ENCODE data around the gene TBCK. TPM values are rescaled to one million over a fixed set of nuclear protein-coding genes. Genes with fewer than 3 reads are reported as not detected.

The TBCK gene
- polyA plus RNA-seq, 1 donor, result 29.0 TPM

DNA sequence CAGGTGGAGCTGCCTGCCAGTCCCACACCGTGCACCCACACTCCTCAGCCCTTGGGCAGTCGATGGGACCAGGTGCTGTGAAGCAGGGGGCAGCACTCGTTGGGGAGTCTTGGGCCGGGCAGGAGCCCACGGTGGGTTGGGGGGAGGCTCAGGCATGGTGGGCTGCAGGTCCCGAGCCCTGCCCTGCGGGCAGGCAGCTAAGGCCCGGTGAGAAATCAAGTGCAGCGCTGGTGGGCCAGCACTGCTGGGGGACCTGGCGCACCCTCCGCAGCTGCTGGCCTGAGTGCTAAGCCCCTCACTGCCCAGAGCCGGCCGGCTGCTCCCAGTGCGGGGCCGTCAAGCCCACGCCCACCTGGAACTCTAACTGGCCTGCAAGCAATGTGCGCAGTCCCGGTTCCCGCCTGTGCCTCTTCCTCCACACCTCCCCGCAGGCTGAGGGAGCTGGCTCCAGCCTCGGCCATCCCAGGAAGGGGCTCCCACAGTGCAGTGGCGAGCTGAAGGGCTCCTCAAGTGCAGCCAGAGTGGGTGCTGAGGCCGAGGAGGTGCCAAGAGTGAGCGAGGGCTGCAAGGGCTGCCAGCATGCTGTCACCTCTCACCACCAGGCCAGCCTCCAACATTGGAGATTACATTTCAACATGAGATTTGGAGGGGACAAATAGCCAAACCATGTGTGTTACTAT lies 223.5 kb downstream of the TBCK start:
- Histone ChIP-seq H3K4me3 (ENCODE audit: low read length) (no peak overlapping the region), H3K9me3 (ENCODE audit: control insufficient read depth, low read depth, low read length) (peaks cover 20% of the 10 kb centered on the region), H3K36me3 (ENCODE audit: control insufficient read depth, insufficient read depth, low read length) (peaks cover 25% of the 10 kb centered on the region), H3K27me3 (ENCODE audit: control insufficient read depth, insufficient read depth, low read length) (no peaks in the 10 kb centered on the region), H3K27ac (ENCODE audit: low read length) (no peak overlapping the region), H3K4me1 (ENCODE audit: control insufficient read depth, insufficient read depth, low read length) (no peaks in the 10 kb centered on the region)
- WGBS (ENCODE audit: insufficient coverage, low lambda C conversion rate), result no CpG with 5 or more reads among the region's 24 CpGs
- DNase-seq, result no peak

DNA sequence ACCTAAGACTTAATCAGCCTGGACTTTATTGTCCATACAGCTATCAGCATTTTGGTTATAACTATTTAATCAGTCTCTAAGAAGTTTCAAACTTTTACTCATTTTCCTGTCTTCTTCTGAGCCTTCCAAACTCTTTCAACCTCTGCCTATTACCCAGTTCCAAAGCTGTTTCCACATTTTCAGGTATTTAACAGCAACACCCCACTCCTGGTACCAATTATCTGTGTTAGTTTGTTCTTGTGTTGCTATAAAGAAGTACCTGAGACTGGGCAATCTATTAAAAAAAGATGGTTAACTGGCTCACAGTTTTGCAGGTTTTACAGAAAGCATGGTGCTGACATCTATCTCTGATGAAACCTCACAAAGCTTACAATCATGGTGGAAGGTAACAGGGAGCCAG lies 225.2 kb downstream of the TBCK start:
- peaks cover 20% of the 10 kb centered on the region for H3K9me3 ChIP-seq (ENCODE audit: control insufficient read depth, low read depth, low read length)
- no peaks in the 10 kb centered on the region for H3K4me1 ChIP-seq (ENCODE audit: control insufficient read depth, insufficient read depth, low read length)
- H3K27me3 ChIP-seq (ENCODE audit: control insufficient read depth, insufficient read depth, low read length), result no peaks in the 10 kb centered on the region
- DNase-seq, result no peak
- peaks cover 25% of the 10 kb centered on the region for H3K36me3 ChIP-seq (ENCODE audit: control insufficient read depth, insufficient read depth, low read length)
- no peak overlapping the region for H3K4me3 ChIP-seq (ENCODE audit: low read length)
- H3K27ac ChIP-seq (ENCODE audit: low read length), result no peak overlapping the region

DNA sequence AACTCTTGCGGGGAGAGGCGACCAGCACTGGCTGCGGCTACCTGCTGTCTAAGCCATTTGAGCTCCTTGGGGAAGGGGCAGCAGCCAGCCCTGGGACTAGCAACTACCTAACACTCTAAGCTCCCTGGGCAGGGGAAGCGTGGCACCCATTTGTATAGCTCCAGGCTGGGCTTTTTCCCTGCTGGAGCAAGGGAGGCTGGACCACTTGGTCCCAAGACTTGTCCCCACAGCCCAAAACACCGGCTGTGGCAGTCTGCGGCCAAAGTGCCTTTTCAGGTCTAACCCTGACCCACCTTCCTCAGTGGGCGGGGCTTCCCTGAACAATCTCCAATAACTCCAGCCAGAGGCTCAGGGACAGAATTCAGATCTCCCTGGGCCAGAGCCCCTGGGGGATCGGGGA lies 232.9 kb downstream of the TBCK start:
- Histone ChIP-seq H3K36me3 (ENCODE audit: control insufficient read depth, insufficient read depth, low read length) (peaks cover 3% of the 10 kb centered on the region), H3K27me3 (ENCODE audit: control insufficient read depth, insufficient read depth, low read length) (no peaks in the 10 kb centered on the region), H3K4me3 (ENCODE audit: low read length) (no peak overlapping the region), H3K4me1 (ENCODE audit: control insufficient read depth, insufficient read depth, low read length) (no peaks in the 10 kb centered on the region), H3K9me3 (ENCODE audit: control insufficient read depth, low read depth, low read length) (peaks cover 3% of the 10 kb centered on the region), H3K27ac (ENCODE audit: low read length) (no peak overlapping the region)
- WGBS (ENCODE audit: insufficient coverage, low lambda C conversion rate), result no CpG with 5 or more reads among the region's 8 CpGs
- DNase-seq, result no peak

DNA sequence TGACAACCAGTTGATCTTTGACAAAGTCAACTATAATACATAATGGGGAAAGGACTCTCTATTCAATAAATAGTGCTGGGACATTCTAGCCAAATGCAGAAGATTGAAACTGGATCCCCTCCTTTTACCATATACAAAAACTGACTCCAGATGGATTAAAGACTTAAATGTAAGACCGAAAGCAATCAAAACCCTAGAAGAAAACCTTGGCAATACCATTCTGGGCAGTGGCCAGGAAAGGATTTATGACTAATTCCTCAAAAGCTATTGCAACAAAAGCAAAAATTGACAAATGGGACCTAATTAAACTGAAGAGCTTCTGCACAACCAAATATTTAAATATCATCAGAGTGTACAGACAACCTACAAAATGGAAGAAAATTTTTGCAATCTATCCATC lies 235.6 kb downstream of the TBCK start:
- Histone ChIP-seq H3K4me1 (ENCODE audit: control insufficient read depth, insufficient read depth, low read length) (no peaks in the 10 kb centered on the region), H3K4me3 (ENCODE audit: low read length) (no peak overlapping the region), H3K9me3 (ENCODE audit: control insufficient read depth, low read depth, low read length) (peaks cover 17% of the 10 kb centered on the region), H3K27ac (ENCODE audit: low read length) (no peak overlapping the region), H3K27me3 (ENCODE audit: control insufficient read depth, insufficient read depth, low read length) (no peaks in the 10 kb centered on the region), H3K36me3 (ENCODE audit: control insufficient read depth, insufficient read depth, low read length) (peaks cover 6% of the 10 kb centered on the region)
- no CpG with 5 or more reads among the region's 1 CpG for WGBS (ENCODE audit: insufficient coverage, low lambda C conversion rate)
- no peak for DNase-seq

DNA sequence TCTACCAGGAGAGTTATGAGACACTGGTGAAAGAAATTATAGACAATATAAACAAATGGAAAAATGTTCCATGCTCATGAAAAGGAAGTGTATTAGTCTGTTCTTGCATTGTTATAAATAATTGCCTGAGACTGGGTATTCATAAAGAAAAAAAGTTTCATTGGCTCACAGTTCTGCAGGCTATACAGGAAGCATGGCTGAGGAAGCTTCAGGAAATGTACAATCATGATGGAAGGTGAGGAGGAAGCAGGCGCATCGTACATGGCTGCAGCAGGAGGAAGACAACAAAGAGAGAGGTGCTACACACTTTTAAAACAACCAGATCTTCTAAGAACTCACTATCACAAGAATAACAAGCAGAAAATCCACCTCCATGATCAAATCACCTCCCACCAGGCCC lies 236.4 kb downstream of the TBCK start:
- H3K4me3 ChIP-seq (ENCODE audit: low read length), result no peak overlapping the region
- no CpG with 5 or more reads among the region's 2 CpGs for WGBS (ENCODE audit: insufficient coverage, low lambda C conversion rate)
- no peak for DNase-seq
- no peaks in the 10 kb centered on the region for H3K4me1 ChIP-seq (ENCODE audit: control insufficient read depth, insufficient read depth, low read length)
- H3K9me3 ChIP-seq (ENCODE audit: control insufficient read depth, low read depth, low read length), result peaks cover 14% of the 10 kb centered on the region
- H3K27ac ChIP-seq (ENCODE audit: low read length), result no peak overlapping the region
- H3K36me3 ChIP-seq (ENCODE audit: control insufficient read depth, insufficient read depth, low read length), result peaks cover 9% of the 10 kb centered on the region
- no peaks in the 10 kb centered on the region for H3K27me3 ChIP-seq (ENCODE audit: control insufficient read depth, insufficient read depth, low read length)

DNA sequence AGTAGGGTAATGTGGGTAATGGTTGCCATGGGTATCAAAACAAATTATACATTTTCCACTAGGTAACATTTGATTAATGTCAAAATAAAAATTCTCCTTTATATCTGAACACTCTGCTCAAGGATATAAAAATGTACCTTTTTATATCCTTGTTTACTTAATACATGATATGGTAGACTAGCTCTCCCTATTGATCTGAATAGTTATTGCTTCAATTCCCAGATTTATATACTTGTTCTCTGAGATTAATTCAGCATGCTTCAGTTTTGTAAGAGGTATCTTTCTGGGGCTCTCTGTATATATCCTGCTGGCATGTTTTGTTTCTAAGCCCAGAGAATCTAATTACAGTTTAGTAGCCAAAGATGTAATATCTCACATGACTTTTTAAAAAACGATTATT lies 251.0 kb downstream of the TBCK start:
- Histone ChIP-seq H3K27me3 (ENCODE audit: control insufficient read depth, insufficient read depth, low read length) (no peaks in the 10 kb centered on the region), H3K4me1 (ENCODE audit: control insufficient read depth, insufficient read depth, low read length) (no peaks in the 10 kb centered on the region), H3K27ac (ENCODE audit: low read length) (no peak overlapping the region), H3K4me3 (ENCODE audit: low read length) (no peak overlapping the region), H3K9me3 (ENCODE audit: control insufficient read depth, low read depth, low read length) (no peaks in the 10 kb centered on the region), H3K36me3 (ENCODE audit: control insufficient read depth, insufficient read depth, low read length) (no peaks in the 10 kb centered on the region)
- no peak for DNase-seq
- WGBS (ENCODE audit: insufficient coverage, low lambda C conversion rate), result no CpG with 5 or more reads among the region's 1 CpG

DNA sequence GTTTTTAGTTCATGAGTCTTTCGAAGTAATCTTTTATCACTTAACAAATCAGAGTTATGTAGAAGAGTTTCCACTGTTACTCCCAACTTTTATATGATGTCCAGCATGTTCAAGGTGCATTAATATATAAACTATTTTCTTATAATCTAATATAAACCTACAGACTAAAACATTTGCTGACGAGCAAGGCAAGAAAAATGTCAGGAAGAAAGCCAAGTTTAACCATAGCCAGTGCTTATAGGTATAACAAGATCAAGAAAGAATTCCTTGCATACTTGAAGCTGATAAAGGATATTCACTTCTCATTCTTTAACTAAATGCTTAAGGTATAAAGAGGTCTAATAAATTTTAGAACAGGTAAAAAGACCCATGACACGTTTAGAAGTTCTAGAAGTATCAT lies 253.0 kb downstream of the TBCK start:
- 67% methylated on average over 1 of the region's 3 CpGs for WGBS (ENCODE audit: insufficient coverage, low lambda C conversion rate)
- Histone ChIP-seq H3K4me1 (ENCODE audit: control insufficient read depth, insufficient read depth, low read length) (no peaks in the 10 kb centered on the region), H3K4me3 (ENCODE audit: low read length) (no peak overlapping the region), H3K27me3 (ENCODE audit: control insufficient read depth, insufficient read depth, low read length) (no peaks in the 10 kb centered on the region), H3K36me3 (ENCODE audit: control insufficient read depth, insufficient read depth, low read length) (no peaks in the 10 kb centered on the region), H3K27ac (ENCODE audit: low read length) (no peak overlapping the region), H3K9me3 (ENCODE audit: control insufficient read depth, low read depth, low read length) (no peaks in the 10 kb centered on the region)
- no peak for DNase-seq

DNA sequence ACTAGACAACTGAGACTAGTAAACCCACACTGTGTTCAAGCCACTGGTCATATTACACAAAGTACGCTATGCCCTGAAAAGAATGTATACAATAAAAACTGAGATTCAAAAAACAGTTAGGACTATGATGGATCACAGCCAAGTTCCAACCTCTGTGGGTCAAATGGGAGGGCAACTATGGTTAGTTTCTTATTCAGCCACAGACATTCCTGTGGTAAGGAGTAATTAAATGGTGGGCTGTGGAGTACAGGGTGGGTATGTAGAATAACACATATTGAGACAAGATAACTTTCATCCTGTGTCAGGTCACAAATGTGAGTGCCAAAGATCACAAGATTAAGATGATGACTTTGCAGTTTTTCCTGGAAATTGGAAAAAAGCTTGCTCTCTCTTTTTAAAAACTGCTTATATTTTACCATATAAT lies 253.5 kb downstream of the TBCK start:
- Histone ChIP-seq H3K4me1 (ENCODE audit: control insufficient read depth, insufficient read depth, low read length) (no peaks in the 10 kb centered on the region), H3K27me3 (ENCODE audit: control insufficient read depth, insufficient read depth, low read length) (no peaks in the 10 kb centered on the region), H3K36me3 (ENCODE audit: control insufficient read depth, insufficient read depth, low read length) (no peaks in the 10 kb centered on the region), H3K9me3 (ENCODE audit: control insufficient read depth, low read depth, low read length) (no peaks in the 10 kb centered on the region), H3K4me3 (ENCODE audit: low read length) (no peak overlapping the region), H3K27ac (ENCODE audit: low read length) (no peak overlapping the region)
- no CpG with 5 or more reads among the region's 1 CpG for WGBS (ENCODE audit: insufficient coverage, low lambda C conversion rate)
- DNase-seq, result no peak

DNA sequence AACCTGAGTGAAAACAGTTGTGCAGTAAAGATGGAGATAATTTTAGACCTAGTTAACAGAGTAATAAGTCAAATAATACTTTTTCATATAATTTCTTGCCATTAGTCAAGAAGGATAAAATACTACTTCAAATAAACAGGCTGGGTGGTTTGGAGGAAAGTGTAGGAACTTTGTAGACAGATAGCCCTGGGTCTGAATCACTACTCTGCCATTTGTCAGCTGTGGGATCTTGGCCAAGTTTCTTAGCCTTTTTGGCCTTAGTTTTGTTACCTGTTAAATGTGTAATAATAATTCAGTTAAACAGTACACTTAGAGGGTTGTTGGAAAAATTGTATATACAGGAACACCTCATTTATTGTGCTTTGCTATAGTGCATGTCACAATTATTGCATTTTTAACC lies 257.1 kb downstream of the TBCK start:
- Histone ChIP-seq H3K27ac (ENCODE audit: low read length) (no peak overlapping the region), H3K36me3 (ENCODE audit: control insufficient read depth, insufficient read depth, low read length) (no peaks in the 10 kb centered on the region), H3K4me1 (ENCODE audit: control insufficient read depth, insufficient read depth, low read length) (no peaks in the 10 kb centered on the region), H3K9me3 (ENCODE audit: control insufficient read depth, low read depth, low read length) (no peaks in the 10 kb centered on the region), H3K27me3 (ENCODE audit: control insufficient read depth, insufficient read depth, low read length) (no peaks in the 10 kb centered on the region), H3K4me3 (ENCODE audit: low read length) (no peak overlapping the region)
- no peak for DNase-seq

DNA sequence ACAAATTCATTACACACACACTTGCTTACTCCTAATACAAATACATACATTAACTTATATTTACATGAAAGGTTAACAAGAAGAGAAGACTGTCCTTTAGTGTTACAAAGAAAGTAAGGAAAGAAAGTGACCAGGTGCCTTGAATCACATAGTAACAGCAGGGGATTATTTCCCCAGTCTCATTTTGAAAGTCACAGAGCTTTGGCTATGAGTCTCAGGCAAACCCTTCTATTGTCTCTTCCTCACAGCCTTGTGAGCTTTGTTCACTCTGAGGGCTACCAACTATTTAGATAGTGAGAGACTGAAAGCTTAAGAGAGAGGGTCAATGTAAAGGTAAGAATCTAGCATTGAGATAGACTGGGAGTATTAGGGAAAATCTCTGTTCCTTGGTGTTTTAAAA lies 259.1 kb downstream of the TBCK start:
- Histone ChIP-seq H3K27me3 (ENCODE audit: control insufficient read depth, insufficient read depth, low read length) (no peaks in the 10 kb centered on the region), H3K9me3 (ENCODE audit: control insufficient read depth, low read depth, low read length) (no peaks in the 10 kb centered on the region), H3K27ac (ENCODE audit: low read length) (no peak overlapping the region), H3K4me1 (ENCODE audit: control insufficient read depth, insufficient read depth, low read length) (no peaks in the 10 kb centered on the region), H3K4me3 (ENCODE audit: low read length) (no peak overlapping the region), H3K36me3 (ENCODE audit: control insufficient read depth, insufficient read depth, low read length) (no peaks in the 10 kb centered on the region)
- DNase-seq, result no peak

DNA sequence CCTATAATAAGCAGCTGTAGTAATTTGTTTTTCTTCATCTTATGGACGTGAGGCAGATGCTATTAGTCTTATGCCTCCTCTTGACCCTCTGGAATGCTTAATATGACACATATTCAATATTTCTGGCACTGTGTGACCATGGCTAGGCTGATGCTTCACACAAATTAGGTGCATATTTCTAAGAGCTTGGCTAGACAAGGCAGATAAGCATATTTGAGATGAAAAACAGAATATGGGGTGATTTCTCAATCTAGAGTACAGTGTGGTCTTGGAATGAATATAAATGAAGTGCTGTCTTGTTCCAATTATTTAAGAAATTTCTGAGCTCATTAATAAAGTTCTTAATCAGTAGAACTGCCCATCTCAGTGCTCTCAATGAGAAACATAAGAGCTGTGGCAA lies 264.5 kb downstream of the TBCK start:
- WGBS (ENCODE audit: insufficient coverage, low lambda C conversion rate), result no CpG with 5 or more reads among the region's 1 CpG
- Histone ChIP-seq H3K36me3 (ENCODE audit: control insufficient read depth, insufficient read depth, low read length) (no peaks in the 10 kb centered on the region), H3K27ac (ENCODE audit: low read length) (no peak overlapping the region), H3K4me1 (ENCODE audit: control insufficient read depth, insufficient read depth, low read length) (no peaks in the 10 kb centered on the region), H3K27me3 (ENCODE audit: control insufficient read depth, insufficient read depth, low read length) (no peaks in the 10 kb centered on the region), H3K4me3 (ENCODE audit: low read length) (no peak overlapping the region), H3K9me3 (ENCODE audit: control insufficient read depth, low read depth, low read length) (no peaks in the 10 kb centered on the region)
- DNase-seq, result no peak
